ENCODE data around the gene ACVRL1. TPM values are rescaled to one million over a fixed set of nuclear protein-coding genes. Genes with fewer than 3 reads are reported as not detected.

ACVRL1 gene
- total and polyA plus RNA-seq, 10 of the 15 experiments (the other 5 are each of a cell fraction or from before 2014, with no cell fraction given): not detected

DNA sequence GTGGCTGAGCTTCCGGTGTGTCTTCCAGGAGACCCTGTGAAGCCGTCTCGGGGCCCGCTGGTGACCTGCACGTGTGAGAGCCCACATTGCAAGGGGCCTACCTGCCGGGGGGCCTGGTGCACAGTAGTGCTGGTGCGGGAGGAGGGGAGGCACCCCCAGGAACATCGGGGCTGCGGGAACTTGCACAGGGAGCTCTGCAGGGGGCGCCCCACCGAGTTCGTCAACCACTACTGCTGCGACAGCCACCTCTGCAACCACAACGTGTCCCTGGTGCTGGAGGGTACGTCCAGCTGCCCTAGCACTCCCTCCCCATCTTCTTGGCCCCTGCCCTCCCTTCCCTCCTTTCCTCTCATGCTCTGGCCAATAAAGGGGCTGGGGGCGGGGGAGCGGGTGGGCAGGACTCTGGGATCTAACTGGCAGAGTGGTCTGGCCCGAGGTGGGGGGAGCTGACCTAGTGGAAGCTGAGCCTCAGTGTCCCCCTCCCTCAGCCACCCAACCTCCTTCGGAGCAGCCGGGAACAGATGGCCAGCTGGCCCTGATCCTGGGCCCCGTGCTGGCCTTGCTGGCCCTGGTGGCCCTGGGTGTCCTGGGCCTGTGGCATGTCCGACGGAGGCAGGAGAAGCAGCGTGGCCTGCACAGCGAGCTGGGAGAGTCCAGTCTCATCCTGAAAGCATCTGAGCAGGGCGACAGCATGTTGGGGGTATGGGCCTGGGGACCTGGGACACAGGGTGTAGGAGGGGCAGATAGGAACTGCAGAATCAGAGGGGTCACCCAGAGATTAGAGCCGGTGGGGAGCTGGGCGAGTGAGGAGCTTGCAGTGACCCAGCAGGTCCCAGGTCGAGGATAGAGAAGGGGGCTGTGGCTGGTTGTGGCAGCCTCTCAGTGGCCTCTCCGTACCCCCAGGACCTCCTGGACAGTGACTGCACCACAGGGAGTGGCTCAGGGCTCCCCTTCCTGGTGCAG is 6.0 kb downstream of the ACVRL1 start:
- H2AFZ ChIP-seq (ENCODE audit: control insufficient read depth, low read depth, low read length): no peak overlapping the region
- 54% methylated on average over 28 of the region's 30 CpGs for WGBS (ENCODE audit: insufficient coverage, insufficient replicate concordance, low lambda C conversion rate, missing lambda C conversion rate)
- no peak overlapping the region for H3K4me2 ChIP-seq (ENCODE audit: control insufficient read depth, insufficient read depth)
- DNase-seq (ENCODE audit: low read depth, low spot score) (no peak), FAIRE-seq (no peak), ATAC-seq (no peak)
- peaks cover 4 to 5% of the 10 kb centered on the region in 2 experiments for H3K27me3 ChIP-seq (replicated peaks in 1 of 2; ENCODE audit: control insufficient read depth in 2 of 2, insufficient read depth in 2 of 2, low read length in 1 of 2)
- in situ Hi-C loops (cut with MboI): no loop called here
- no peaks in the 10 kb centered on the region for H3K9me3 ChIP-seq (replicated peaks; ENCODE audit: control insufficient read depth, insufficient read depth, low read length)
- H3K4me3 ChIP-seq: no peak overlapping the region
- H3K79me2 ChIP-seq (ENCODE audit: control insufficient read depth, insufficient read depth, low read length): no peaks in the 10 kb centered on the region
- H4K20me1 ChIP-seq (ENCODE audit: control insufficient read depth, insufficient read depth): no peaks in the 10 kb centered on the region
- SMC1A ChIA-PET (ENCODE audit: uncharacterized antibody, unreplicated experiment): no interaction called here
- TF ChIP-seq TARDBP (IDR thresholded peaks at IDR 0.05; ENCODE audit: borderline replicate concordance): no peak
- no peak for TF ChIP-seq SREBF2 (IDR thresholded peaks at IDR 0.05; ENCODE audit: low read length)
- TF ChIP-seq HDGF (IDR thresholded peaks at IDR 0.05): no peak
- TF ChIP-seq, protein P1, sequence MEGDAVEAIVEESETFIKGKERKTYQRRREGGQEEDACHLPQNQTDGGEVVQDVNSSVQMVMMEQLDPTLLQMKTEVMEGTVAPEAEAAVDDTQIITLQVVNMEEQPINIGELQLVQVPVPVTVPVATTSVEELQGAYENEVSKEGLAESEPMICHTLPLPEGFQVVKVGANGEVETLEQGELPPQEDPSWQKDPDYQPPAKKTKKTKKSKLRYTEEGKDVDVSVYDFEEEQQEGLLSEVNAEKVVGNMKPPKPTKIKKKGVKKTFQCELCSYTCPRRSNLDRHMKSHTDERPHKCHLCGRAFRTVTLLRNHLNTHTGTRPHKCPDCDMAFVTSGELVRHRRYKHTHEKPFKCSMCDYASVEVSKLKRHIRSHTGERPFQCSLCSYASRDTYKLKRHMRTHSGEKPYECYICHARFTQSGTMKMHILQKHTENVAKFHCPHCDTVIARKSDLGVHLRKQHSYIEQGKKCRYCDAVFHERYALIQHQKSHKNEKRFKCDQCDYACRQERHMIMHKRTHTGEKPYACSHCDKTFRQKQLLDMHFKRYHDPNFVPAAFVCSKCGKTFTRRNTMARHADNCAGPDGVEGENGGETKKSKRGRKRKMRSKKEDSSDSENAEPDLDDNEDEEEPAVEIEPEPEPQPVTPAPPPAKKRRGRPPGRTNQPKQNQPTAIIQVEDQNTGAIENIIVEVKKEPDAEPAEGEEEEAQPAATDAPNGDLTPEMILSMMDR (IDR thresholded peaks at IDR 0.05 in 2 of 3, conservative IDR thresholded peaks at IDR 0.05 in 1 of 3; ENCODE audit: control insufficient read depth in 2 of 3, extremely low read depth in 1 of 3, insufficient read depth in 1 of 3, low read depth in 3 of 3, low read length in 3 of 3): 0 out of 6 replicates have a peak, but pooled peaks of 2 of the 3 experiments have one; percentile 2 to 5
- no peaks in the 10 kb centered on the region for H3K36me3 ChIP-seq (ENCODE audit: control insufficient read depth in 2 of 2, insufficient read depth in 2 of 2, low read length in 1 of 2)
- H3K27ac ChIP-seq (ENCODE audit: control insufficient read depth, insufficient read depth): no peak overlapping the region
- peaks cover 14% of the 10 kb centered on the region for H3K4me1 ChIP-seq (ENCODE audit: control insufficient read depth, insufficient read depth, low read length)
- no TSS peak for BruUV-seq (replicated peaks)
- H3K9ac ChIP-seq (ENCODE audit: control insufficient read depth, insufficient read depth, low read length): no peak overlapping the region
- POLR2A ChIA-PET: no interaction called here
- intact Hi-C loops (cut with micrococcal nuclease; ENCODE audit: unreplicated experiment): no loop called here
- CTCF ChIA-PET: interaction anchor here (1.7 to 2.7 kb wide), 2 partner anchors 9 to 112 kb away, joined by 3 to 9 read pairs; no protein-coding TSS in a partner anchor
- RAD21 ChIA-PET (ENCODE audit: unreplicated experiment): interaction anchor here (0.6 kb wide), 1 partner anchor 96 kb away, joined by 3 read pairs; no protein-coding TSS in a partner anchor

Measured in GM12878 (cell line).